SH-SY5Y (cell line): Measurements from ENCODE around the gene CD38.

Experiments used
- GATA2 ChIP-seq: IDR thresholded peaks from 2 replicates; pipeline ENCODE4 v1.6.1; 2011; ENCODE audit warnings: mild to moderate bottlenecking, low read depth, low read length
- GATA3 ChIP-seq: IDR thresholded peaks from 2 replicates; pipeline ENCODE4 v1.6.1; 2011; ENCODE audit warnings: low read depth, mild to moderate bottlenecking, low read length, moderate library complexity

GRCh38 chr4:15765910-15766697 is 12.0 kb upstream of the CD38 start:
- TF ChIP-seq GATA2 (no peak), GATA3 (no peak)
